Effector memory CD4-positive, alpha-beta T cell (primary cell): ENCODE measurements around the gene CHD9.

Experiments used
- DNase-seq, 3 donors: peaks; one replicate each; pipeline ENCODE4 v3.0.0-alpha.2; 2020
- H3K27ac ChIP-seq: 2 replicates; pipeline ENCODE4 v1.7.0; 2013; ENCODE audit warnings: mild to moderate bottlenecking, low read length, moderate library complexity; ENCODE audit not compliant: insufficient read depth, poor library complexity, severe bottlenecking
- H3K27me3 ChIP-seq: replicated peaks from 2 replicates; pipeline ENCODE4 v1.7.0; 2013; ENCODE audit warnings: mild to moderate bottlenecking, low read length; ENCODE audit not compliant: insufficient read depth, control insufficient read depth, poor library complexity, severe bottlenecking
- H3K36me3 ChIP-seq: 2 replicates; pipeline ENCODE4 v1.7.0; 2013; ENCODE audit warnings: mild to moderate bottlenecking, low read length, moderate library complexity; ENCODE audit not compliant: control insufficient read depth, insufficient read depth
- H3K4me1 ChIP-seq: 2 replicates; pipeline ENCODE4 v1.7.0; 2013; ENCODE audit warnings: low read length, mild to moderate bottlenecking; ENCODE audit not compliant: control insufficient read depth, insufficient read depth, poor library complexity, severe bottlenecking
- H3K4me3 ChIP-seq: 2 replicates; pipeline ENCODE4 v1.7.0; 2013; ENCODE audit warnings: low read length, low read depth, mild to moderate bottlenecking; ENCODE audit not compliant: insufficient read depth, poor library complexity, severe bottlenecking
- H3K9me3 ChIP-seq: 2 replicates; pipeline ENCODE4 v1.7.0; 2013; ENCODE audit warnings: mild to moderate bottlenecking, low read length, moderate library complexity; ENCODE audit not compliant: control insufficient read depth

The CHD9 gene

DNA sequence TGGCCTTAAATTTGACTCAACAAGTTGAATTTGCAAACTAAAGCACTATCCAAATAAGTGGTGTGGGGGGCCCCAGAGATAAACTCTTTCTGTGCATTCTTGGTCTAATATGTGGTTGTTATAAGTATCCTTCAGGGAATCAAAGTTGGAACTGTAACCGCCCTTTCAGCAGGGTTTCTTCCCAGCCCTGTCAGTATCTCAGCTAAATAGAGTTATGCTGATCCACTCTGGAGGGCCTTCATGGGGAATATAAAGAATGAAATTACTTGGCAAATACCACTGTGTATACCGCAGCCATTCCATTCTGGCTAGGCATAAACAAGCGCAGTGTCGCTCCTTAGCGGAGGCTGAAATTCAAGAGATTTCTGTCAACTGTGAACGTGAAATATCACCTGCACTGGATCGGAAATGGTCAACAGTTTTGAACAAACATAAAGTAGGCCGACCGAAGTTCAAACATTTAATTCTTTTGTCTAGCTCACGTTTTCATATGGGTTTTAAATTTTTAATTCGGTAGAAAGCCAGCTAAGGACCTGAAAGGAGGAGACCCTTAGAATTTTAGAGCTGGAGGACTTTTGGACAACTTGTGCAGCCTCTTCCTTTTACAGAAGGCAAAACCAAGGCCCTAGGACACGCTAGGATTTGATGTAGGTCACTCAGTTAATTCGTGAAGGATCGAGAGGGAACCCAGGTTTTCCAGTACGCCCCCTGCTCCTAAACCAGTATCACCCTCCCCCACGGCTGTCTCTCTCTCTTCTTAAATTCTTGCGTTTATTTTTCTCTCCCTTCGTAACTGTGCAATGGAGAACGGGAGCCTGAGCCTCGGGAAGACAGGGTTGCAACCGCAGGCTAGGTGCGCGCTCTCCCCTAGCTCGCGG lies 74.7 kb downstream of the CHD9 start:
- no peak for DNase-seq
- Histone ChIP-seq H3K9me3 (no peaks in the 10 kb centered on the region), H3K4me1 (no peaks in the 10 kb centered on the region), H3K27ac (peak overlapping the region; percentile 70), H3K4me3 (peak overlapping the region; percentile 61), H3K27me3 (no peaks in the 10 kb centered on the region), H3K36me3 (no peaks in the 10 kb centered on the region)

DNA sequence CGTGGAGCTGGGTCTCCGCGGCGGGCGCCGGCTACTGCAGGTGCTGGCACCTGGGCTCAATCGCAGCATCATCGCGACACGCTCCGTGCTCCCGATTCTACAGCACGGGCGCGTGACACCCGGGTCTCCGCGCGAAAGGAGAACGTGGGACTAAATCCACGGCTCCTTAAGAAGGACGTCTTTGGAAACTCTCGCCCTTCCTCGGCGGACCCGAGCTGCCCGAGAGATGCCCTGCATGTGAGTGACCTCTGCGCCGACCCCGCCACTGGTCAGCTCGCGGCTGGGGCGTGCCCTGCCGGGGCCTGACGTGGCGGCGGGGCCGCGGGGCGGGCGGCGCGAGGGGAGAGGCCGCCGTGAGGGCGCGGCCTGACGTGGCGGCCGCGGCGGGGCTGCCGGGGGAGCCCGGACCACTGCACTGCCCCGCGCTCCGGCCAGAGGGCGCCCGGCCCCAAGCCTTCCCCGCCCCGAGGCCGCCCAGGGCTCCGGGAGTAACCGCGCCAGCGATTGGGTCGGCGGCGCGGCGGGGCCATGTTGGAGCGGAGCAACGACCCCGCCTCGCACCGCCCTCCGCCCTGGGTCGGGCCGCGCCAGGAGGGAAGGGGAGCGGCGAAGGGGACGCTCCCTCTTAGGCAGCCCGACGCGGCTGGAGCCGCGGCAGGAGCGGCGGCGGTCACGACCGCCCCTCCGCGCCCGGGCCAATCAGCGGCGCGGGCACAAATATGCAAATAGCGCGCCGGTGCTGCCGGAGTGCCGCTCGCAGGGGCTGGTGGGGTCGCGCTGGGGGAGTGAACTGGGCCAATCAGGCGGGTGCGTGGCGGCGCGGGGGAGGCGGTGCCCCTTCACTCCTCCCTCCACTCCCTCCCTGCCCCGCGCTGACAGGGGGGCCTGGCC lies 75.6 kb downstream of the CHD9 start:
- Histone ChIP-seq H3K9me3 (no peaks in the 10 kb centered on the region), H3K27ac (peak overlapping the region; percentile 70), H3K27me3 (no peaks in the 10 kb centered on the region), H3K36me3 (no peaks in the 10 kb centered on the region), H3K4me1 (no peaks in the 10 kb centered on the region), H3K4me3 (peak overlapping the region; percentile 61)
- peak; percentile 91 to 93 (median 92) for DNase-seq

DNA sequence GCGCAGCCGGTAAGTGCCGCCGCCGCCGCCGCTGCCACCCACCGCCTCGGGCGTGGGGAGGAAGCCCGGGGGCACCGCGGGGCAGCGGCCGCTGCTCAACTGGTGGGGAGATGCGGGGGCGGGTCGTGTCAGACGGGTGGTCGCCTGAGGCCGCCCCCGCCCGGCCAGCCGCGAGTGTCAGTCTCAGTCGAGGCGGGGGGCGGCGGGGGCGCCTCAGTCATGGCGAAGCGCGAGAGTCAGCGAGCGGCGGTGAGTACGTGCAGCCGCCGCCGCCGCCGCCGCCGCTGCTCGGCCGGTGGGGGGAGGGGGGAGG lies 76.2 kb downstream of the CHD9 start:
- Histone ChIP-seq H3K4me1 (no peaks in the 10 kb centered on the region), H3K9me3 (no peaks in the 10 kb centered on the region), H3K4me3 (peak overlapping the region; percentile 61), H3K36me3 (no peaks in the 10 kb centered on the region), H3K27me3 (no peaks in the 10 kb centered on the region), H3K27ac (peak overlapping the region; percentile 70)
- no peak for DNase-seq

DNA sequence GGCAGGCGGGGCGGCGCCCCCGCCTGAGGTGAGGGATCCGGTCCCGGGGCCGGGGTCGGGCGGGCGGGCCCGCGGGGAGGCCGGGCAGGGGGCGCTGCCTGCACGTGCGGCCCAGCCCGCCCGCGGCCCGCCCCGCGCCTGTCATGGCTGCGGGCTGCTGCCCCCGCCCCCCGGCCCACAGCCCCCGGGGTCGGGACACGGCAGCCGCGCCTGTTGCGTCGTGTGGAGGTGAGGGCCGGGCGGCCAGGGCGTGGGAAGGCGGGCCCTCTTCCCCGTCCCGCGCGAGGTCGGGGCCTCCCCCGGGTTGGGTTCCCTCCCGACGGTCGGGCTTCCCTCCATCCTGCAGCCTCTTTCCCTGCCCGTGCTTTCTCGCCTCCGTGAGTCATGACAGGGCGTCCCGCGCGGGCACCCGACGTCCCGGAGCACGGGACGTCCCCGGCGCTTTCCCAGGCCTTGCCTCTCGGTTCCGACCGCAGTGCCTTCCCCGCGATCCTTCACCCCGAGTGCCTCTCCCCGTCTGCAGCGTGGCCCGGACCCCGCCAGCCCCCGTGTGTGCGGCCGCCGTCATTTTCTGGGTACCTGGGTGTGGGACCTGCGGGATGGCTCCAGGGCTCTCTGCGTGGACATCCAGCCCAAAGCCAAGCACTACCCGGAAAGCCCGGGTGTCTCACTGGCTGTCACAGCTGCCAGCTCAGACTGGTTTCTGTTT lies 76.7 kb downstream of the CHD9 start:
- Histone ChIP-seq H3K36me3 (no peaks in the 10 kb centered on the region), H3K9me3 (no peaks in the 10 kb centered on the region), H3K27ac (peak overlapping the region; percentile 50), H3K27me3 (no peaks in the 10 kb centered on the region), H3K4me1 (no peaks in the 10 kb centered on the region), H3K4me3 (peak overlapping the region; percentile 82)
- peak; percentile 47 to 59 (median 52) for DNase-seq

DNA sequence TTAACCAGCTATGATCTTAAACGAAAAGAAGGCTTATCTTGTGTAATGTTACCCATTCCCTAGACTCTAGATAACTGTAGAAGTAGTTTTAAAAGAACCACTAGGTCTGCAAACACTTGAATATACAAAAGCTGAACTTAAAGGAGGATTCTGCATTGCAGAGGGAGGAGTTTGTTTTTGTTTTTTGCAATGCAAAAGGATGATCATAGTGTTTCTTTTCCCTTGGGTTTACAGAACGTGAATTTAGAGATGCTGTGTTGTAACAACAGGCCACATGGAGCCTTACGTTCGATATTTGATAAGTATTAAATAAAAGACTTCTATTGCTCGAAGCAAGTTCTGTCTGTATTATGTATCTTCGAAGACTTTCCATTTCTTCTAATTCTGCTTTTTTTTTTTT lies 77.6 kb downstream of the CHD9 start:
- Histone ChIP-seq H3K27ac (no peak overlapping the region), H3K27me3 (no peaks in the 10 kb centered on the region), H3K9me3 (no peaks in the 10 kb centered on the region), H3K36me3 (no peaks in the 10 kb centered on the region), H3K4me3 (no peak overlapping the region), H3K4me1 (no peaks in the 10 kb centered on the region)
- DNase-seq: no peak

DNA sequence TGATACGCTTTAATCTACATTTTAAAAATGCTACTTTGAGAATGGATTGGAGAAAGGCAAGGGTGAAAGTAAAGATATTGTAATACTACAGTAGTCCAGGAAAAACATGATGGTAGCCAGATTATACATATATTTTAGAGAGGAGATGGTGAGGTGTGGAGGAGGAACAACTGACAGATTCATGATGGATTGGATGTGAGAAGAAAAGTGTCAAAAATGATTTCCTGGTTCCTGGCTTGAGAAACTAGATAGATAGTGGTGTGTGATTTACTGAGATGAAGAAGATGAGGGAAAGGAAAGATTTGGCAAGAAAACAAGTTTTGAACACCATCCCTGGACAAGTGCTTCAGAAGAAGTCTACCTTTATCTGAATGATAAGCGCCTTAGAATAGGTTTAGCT lies 80.5 kb downstream of the CHD9 start:
- Histone ChIP-seq H3K9me3 (no peaks in the 10 kb centered on the region), H3K27me3 (no peaks in the 10 kb centered on the region), H3K4me1 (no peaks in the 10 kb centered on the region), H3K4me3 (no peak overlapping the region), H3K27ac (no peak overlapping the region), H3K36me3 (no peaks in the 10 kb centered on the region)
- DNase-seq: no peak

DNA sequence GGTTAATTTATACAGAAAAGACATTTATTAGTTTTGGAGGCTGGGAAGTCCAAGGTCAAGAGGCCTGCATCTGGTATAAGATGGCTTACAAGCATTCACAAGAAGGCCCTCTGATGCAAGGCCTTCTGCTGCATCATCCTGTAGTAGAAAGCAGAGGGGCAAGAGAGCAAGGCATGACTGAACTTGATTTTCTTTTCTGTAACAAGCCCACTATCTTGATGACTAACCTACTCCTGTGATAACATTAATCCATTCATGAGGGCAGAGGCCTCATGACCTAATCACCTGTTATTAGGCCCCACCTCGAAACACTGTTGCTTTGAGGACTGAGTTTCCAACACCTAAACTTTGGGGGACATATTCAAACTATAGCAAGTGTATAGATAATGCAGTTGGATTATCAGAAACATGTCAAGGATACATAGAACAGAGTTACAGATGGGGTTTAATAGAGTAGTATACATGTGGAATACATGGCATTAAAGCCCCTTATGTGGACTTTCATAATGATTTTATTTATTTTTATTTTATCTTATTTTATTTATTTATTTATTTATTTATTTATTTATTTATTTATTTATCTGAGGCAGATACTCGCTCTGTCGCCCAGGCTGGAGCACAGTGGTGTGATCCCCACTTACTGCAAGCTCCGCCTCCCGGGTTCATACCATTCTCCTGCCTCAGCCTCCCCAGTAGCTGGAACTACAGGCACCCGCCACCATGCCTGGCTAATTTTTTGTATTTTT lies 88.2 kb downstream of the CHD9 start:
- Histone ChIP-seq H3K36me3 (no peaks in the 10 kb centered on the region), H3K4me1 (no peaks in the 10 kb centered on the region), H3K9me3 (no peaks in the 10 kb centered on the region), H3K27ac (no peak overlapping the region), H3K4me3 (no peak overlapping the region), H3K27me3 (no peaks in the 10 kb centered on the region)
- no peak for DNase-seq

DNA sequence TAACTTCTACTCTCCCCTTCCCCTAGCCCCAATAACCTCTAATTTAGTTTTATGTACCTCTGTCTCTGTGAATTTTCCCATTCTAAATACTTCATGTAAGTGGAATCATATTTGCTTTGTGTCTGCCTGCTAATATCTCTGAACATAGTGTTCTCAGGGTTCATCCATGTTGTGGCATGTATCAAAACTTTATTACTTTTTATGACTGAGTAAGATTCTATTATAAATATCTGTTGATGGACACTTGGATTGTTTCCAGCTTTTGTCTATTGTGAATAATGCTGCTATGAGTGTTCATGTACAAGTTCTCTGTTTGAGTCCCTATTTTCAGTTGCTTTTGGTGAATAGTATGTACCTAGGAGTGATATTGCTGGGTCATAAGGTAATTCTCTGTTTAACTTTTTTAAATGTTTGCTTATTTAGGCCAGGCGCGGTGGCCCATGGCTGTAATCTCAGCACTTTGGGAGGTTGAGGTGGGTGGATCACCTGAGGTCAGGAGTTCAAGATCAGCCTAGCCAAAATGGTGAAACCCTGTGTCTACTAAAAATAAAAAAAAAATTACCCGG lies 92.8 kb downstream of the CHD9 start:
- H3K4me1 ChIP-seq: no peaks in the 10 kb centered on the region
- no peak overlapping the region for H3K27ac ChIP-seq
- no peaks in the 10 kb centered on the region for H3K27me3 ChIP-seq
- no peaks in the 10 kb centered on the region for H3K36me3 ChIP-seq
- no peak overlapping the region for H3K4me3 ChIP-seq
- H3K9me3 ChIP-seq: no peaks in the 10 kb centered on the region
- DNase-seq: no peak

DNA sequence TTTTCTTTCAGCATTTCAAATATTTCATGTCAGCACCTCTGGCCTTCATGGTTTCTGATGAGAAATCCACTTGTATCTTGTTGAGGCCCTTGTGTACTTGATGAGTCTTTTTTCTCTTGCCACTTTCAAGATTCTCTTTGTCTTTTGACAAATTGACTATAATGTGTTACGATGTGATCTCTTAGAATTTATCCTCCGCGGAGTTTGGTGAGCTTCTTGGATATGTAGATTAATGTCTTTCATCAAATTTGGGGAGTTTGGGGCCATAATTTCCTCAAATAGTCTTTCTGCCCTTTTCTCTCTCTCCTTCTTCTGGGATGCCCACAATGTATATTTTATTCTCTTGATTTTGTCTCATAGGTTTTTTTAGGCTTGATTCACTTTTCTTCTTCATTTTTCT lies 96.0 kb downstream of the CHD9 start:
- no peaks in the 10 kb centered on the region for H3K4me1 ChIP-seq
- no peak for DNase-seq

More for the DNA sequence above, 96.0 kb downstream of the CHD9 start:
- Histone ChIP-seq H3K9me3 (no peaks in the 10 kb centered on the region), H3K27me3 (no peaks in the 10 kb centered on the region), H3K4me3 (no peak overlapping the region), H3K27ac (no peak overlapping the region), H3K36me3 (peaks cover 3% of the 10 kb centered on the region)
